ENCODE results near the gene MAD1L1.
A peak's percentile ranks its signal among the peaks of the same experiment; 100 is the strongest.

- TF ChIP-seq, protein P1, sequence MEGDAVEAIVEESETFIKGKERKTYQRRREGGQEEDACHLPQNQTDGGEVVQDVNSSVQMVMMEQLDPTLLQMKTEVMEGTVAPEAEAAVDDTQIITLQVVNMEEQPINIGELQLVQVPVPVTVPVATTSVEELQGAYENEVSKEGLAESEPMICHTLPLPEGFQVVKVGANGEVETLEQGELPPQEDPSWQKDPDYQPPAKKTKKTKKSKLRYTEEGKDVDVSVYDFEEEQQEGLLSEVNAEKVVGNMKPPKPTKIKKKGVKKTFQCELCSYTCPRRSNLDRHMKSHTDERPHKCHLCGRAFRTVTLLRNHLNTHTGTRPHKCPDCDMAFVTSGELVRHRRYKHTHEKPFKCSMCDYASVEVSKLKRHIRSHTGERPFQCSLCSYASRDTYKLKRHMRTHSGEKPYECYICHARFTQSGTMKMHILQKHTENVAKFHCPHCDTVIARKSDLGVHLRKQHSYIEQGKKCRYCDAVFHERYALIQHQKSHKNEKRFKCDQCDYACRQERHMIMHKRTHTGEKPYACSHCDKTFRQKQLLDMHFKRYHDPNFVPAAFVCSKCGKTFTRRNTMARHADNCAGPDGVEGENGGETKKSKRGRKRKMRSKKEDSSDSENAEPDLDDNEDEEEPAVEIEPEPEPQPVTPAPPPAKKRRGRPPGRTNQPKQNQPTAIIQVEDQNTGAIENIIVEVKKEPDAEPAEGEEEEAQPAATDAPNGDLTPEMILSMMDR (conservative IDR thresholded peaks at IDR 0.05; ENCODE audit: low read length) = peak; percentile 74
- TF ChIP-seq EZH2phosphoT487 (IDR thresholded peaks at IDR 0.05; ENCODE audit: borderline replicate concordance, low read depth, low read length) = no peak
These were observed 128.5 kb downstream of the MAD1L1 start for GRCh38 chr7:2104107-2104710.

Measured in OCI-LY7 (cell line).